HepG2 (cell line): ENCODE data around the gene ANKRD13C. TPM values are rescaled to one million over a fixed set of nuclear protein-coding genes. Genes with fewer than 3 reads are reported as not detected.

Experiments
- AHR ChIP-seq: IDR thresholded peaks from 2 replicates; pipeline ENCODE4 v1.6.1; 2018; ENCODE audit warnings: missing genetic modification reagents, missing compliant biosample characterization
- CCDC6 ChIP-seq: sonication (generic); formaldehyde crosslinking; IDR thresholded peaks from 2 replicates; pipeline ENCODE4 v1.8.1; 2022; ENCODE audit warnings: mild to moderate bottlenecking, missing genetic modification reagents, moderate library complexity
- MIER3 ChIP-seq: IDR thresholded peaks from 2 replicates; pipeline ENCODE4 v1.6.1; 2016; ENCODE audit warnings: missing compliant biosample characterization, borderline replicate concordance
- POLR2A ChIP-seq, 2 experiments: IDR thresholded peaks; 2 replicates each; pipeline ENCODE4 v1.6.1; 2011; ENCODE audit warnings: low read depth in 2 of 2, low read length in 2 of 2, mild to moderate bottlenecking in 1 of 2, moderate library complexity in 1 of 2; ENCODE audit not compliant: insufficient read depth in 1 of 2
- REL ChIP-seq: sonication (generic); formaldehyde crosslinking; conservative IDR thresholded peaks from 2 replicates; pipeline ENCODE4 v1.8.0; 2022; ENCODE audit warnings: mild to moderate bottlenecking, missing genetic modification reagents, moderate library complexity
- REPIN1 ChIP-seq: sonication (generic); formaldehyde crosslinking; IDR thresholded peaks from 2 replicates; pipeline ENCODE4 v1.8.0; 2022; ENCODE audit warnings: missing genetic modification reagents, low read depth, mild to moderate bottlenecking, borderline replicate concordance
- SMAD1 ChIP-seq: sonication (generic); formaldehyde crosslinking; IDR thresholded peaks from 2 replicates; pipeline ENCODE4 v1.4.0; 2020; ENCODE audit warnings: missing genetic modification reagents, low read depth, mild to moderate bottlenecking, borderline replicate concordance
- SP2 ChIP-seq: sonication (generic); formaldehyde crosslinking; IDR thresholded peaks from 2 replicates; pipeline ENCODE4 v1.5.1; 2020; ENCODE audit warnings: mild to moderate bottlenecking, missing genetic modification reagents
- YEATS2 ChIP-seq: sonication (generic); formaldehyde crosslinking; IDR thresholded peaks from 2 replicates; pipeline ENCODE4 v1.4.0; 2020; ENCODE audit warnings: missing genetic modification reagents, borderline replicate concordance
- ZFP90 ChIP-seq: sonication (generic); formaldehyde crosslinking; IDR thresholded peaks from 2 replicates; pipeline ENCODE4 v1.8.0; 2022; ENCODE audit warnings: missing genetic modification reagents, mild to moderate bottlenecking, inconsistent platforms, borderline replicate concordance
- ZNF253 ChIP-seq: sonication (generic); formaldehyde crosslinking; IDR thresholded peaks from 2 replicates; pipeline ENCODE4 v1.8.0; 2022; ENCODE audit warnings: mild to moderate bottlenecking, missing genetic modification reagents, borderline replicate concordance
- polyA plus RNA-seq, 8 experiments: library from polyadenylated mRNA; depleted of rRNA in 3 of 8; stranded (reverse) in 7 of 8; unstranded in 1 of 8; fragments of >200 nt; fragmentation: Illumina TruSeq in 4 of 8; extraction: Trizol in 4 of 8; gene quantifications; 2 replicates each; pipeline versions ENCODE4 v1.2.1 to v1.2.3, GENCODE V29; 2011 to 2016; ENCODE audit warnings: low read depth in 4 of 8, missing spikeins in 1 of 8, mixed read lengths in 1 of 8; ENCODE audit not compliant: insufficient read depth in 1 of 8
- total RNA-seq, 5 experiments: library from RNA; depleted of rRNA; stranded (reverse); fragments of >200 nt; fragmentation: Illumina TruSeq; extraction: Trizol; gene quantifications; 2 replicates each; pipeline ENCODE4 v1.2.3, GENCODE V29; 2016; ENCODE audit warnings: low read depth in 1 of 5
- TF ChIP-seq, protein P1 (sequence below): IDR thresholded peaks from 2 replicates; pipeline ENCODE4 v1.6.1; 2016; ENCODE audit warnings: missing genetic modification reagents, missing compliant biosample characterization
- TF ChIP-seq, protein P2 (sequence below): sonication (generic); formaldehyde crosslinking; IDR thresholded peaks from 2 replicates; pipeline ENCODE4 v1.8.1; 2022; ENCODE audit warnings: mild to moderate bottlenecking, missing genetic modification reagents
- TF ChIP-seq, protein P3 (sequence below): sonication (generic); formaldehyde crosslinking; IDR thresholded peaks from 2 replicates; pipeline ENCODE4 v1.4.0; 2020; ENCODE audit warnings: missing genetic modification reagents, borderline replicate concordance
- TF ChIP-seq, protein P4 (sequence below): sonication (generic); formaldehyde crosslinking; IDR thresholded peaks from 2 replicates; pipeline ENCODE4 v1.5.1; 2020; ENCODE audit warnings: missing genetic modification reagents, mild to moderate bottlenecking, borderline replicate concordance
- TF ChIP-seq, protein P5 (sequence below): IDR thresholded peaks from 2 replicates; pipeline ENCODE4 v1.6.1; 2016
- TF ChIP-seq, protein P6 (sequence below): sonication (generic); formaldehyde crosslinking; IDR thresholded peaks from 2 replicates; pipeline ENCODE4 v1.8.0; 2022; ENCODE audit warnings: mild to moderate bottlenecking, missing genetic modification reagents, moderate library complexity
- TF ChIP-seq, protein P7 (sequence below): fragments of 450-650 bp; IDR thresholded peaks from 2 replicates; pipeline ENCODE4 v1.6.1; 2016

The ANKRD13C gene
- total and polyA plus RNA-seq, 2 of the 13 experiments (the other 11 are each of a cell fraction or from before 2014, with no cell fraction given), result 6.2 to 17.6 TPM

DNA sequence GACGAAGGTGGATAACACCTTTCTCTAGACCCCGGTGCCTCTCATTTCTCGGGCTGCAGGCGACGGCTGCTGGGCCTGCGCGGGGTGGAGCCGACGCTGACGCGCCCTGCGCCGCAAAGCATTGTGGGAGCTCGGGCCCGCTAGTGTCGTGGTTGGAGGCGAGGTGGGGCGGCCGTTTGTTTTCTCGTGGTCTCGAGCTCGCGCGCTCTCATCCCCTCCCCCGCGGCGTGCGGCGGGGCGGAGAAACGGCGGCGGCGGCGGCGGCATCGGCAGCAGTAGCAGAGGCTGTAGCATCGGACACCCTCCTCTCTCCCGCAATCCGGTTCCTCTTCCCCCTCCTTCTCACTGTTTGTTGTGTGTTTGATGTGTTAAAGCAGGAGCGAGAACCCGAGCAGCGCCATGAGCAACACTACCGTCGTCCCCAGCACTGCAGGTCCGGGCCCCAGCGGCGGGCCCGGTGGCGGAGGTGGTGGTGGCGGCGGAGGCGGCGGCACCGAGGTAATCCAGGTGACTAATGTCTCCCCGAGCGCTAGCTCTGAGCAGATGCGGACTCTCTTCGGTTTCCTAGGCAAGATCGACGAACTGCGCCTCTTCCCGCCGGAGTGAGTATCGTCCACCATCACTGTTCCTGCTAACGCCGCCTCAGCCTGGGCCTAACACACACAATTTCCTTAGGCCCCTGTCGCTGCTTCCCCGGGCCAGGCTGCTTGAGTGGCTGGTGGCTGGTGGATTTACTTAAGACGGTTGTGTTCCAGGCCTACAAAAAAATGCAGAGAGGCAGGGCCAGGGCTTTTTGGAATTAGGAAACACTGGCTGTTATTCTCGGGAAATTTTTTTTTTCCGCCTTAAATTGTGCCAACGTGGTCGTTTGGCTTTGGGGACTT, 133.0 kb downstream of the ANKRD13C start, which contains the start of gene SRSF11 (continued):
- TF ChIP-seq, protein P1, sequence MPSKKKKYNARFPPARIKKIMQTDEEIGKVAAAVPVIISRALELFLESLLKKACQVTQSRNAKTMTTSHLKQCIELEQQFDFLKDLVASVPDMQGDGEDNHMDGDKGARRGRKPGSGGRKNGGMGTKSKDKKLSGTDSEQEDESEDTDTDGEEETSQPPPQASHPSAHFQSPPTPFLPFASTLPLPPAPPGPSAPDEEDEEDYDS (CRISPR knock-in tag), result peak; percentile 65; the same call in 1 of the 2 replicates
- TF ChIP-seq, protein P2, sequence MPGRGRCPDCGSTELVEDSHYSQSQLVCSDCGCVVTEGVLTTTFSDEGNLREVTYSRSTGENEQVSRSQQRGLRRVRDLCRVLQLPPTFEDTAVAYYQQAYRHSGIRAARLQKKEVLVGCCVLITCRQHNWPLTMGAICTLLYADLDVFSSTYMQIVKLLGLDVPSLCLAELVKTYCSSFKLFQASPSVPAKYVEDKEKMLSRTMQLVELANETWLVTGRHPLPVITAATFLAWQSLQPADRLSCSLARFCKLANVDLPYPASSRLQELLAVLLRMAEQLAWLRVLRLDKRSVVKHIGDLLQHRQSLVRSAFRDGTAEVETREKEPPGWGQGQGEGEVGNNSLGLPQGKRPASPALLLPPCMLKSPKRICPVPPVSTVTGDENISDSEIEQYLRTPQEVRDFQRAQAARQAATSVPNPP (CRISPR knock-in tag), result peak; percentile 55; the same call in 1 of the 2 replicates
- TF ChIP-seq, protein P3, sequence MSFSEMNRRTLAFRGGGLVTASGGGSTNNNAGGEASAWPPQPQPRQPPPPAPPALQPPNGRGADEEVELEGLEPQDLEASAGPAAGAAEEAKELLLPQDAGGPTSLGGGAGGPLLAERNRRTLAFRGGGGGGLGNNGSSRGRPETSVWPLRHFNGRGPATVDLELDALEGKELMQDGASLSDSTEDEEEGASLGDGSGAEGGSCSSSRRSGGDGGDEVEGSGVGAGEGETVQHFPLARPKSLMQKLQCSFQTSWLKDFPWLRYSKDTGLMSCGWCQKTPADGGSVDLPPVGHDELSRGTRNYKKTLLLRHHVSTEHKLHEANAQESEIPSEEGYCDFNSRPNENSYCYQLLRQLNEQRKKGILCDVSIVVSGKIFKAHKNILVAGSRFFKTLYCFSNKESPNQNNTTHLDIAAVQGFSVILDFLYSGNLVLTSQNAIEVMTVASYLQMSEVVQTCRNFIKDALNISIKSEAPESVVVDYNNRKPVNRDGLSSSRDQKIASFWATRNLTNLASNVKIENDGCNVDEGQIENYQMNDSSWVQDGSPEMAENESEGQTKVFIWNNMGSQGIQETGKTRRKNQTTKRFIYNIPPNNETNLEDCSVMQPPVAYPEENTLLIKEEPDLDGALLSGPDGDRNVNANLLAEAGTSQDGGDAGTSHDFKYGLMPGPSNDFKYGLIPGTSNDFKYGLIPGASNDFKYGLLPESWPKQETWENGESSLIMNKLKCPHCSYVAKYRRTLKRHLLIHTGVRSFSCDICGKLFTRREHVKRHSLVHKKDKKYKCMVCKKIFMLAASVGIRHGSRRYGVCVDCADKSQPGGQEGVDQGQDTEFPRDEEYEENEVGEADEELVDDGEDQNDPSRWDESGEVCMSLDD, result no peak
- TF ChIP-seq ZNF253 (CRISPR knock-in tag) (no peak), POLR2A (IDR thresholded peaks at IDR 0.05; ENCODE audit: insufficient read depth in 1 of 2, low read depth in 2 of 2, low read length in 2 of 2) (peak; percentile 69 to 81), REL (peak; percentile 42; the same call in 1 of the 2 replicates), REPIN1 (peak; percentile 82), ZFP90 (no peak; the same call in 1 of the 2 replicates), SP2 (CRISPR knock-in tag) (no peak; the same call in 1 of the 2 replicates), AHR (CRISPR knock-in tag) (peak; percentile 84; the same call in 1 of the 2 replicates), MIER3 (CRISPR knock-in tag) (peak; percentile 52; the same call in 1 of the 2 replicates), YEATS2 (CRISPR knock-in tag) (peak; percentile 82), CCDC6 (CRISPR knock-in tag) (peak; percentile 89), SMAD1 (no peak)
- TF ChIP-seq, protein P4, sequence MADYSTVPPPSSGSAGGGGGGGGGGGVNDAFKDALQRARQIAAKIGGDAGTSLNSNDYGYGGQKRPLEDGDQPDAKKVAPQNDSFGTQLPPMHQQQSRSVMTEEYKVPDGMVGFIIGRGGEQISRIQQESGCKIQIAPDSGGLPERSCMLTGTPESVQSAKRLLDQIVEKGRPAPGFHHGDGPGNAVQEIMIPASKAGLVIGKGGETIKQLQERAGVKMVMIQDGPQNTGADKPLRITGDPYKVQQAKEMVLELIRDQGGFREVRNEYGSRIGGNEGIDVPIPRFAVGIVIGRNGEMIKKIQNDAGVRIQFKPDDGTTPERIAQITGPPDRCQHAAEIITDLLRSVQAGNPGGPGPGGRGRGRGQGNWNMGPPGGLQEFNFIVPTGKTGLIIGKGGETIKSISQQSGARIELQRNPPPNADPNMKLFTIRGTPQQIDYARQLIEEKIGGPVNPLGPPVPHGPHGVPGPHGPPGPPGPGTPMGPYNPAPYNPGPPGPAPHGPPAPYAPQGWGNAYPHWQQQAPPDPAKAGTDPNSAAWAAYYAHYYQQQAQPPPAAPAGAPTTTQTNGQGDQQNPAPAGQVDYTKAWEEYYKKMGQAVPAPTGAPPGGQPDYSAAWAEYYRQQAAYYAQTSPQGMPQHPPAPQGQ, result no peak; the same call in 1 of the 2 replicates
- TF ChIP-seq, protein P5, sequence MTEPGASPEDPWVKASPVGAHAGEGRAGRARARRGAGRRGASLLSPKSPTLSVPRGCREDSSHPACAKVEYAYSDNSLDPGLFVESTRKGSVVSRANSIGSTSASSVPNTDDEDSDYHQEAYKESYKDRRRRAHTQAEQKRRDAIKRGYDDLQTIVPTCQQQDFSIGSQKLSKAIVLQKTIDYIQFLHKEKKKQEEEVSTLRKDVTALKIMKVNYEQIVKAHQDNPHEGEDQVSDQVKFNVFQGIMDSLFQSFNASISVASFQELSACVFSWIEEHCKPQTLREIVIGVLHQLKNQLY (CRISPR knock-in tag), result peak; percentile 14; the same call in 1 of the 2 replicates
- TF ChIP-seq, protein P6, sequence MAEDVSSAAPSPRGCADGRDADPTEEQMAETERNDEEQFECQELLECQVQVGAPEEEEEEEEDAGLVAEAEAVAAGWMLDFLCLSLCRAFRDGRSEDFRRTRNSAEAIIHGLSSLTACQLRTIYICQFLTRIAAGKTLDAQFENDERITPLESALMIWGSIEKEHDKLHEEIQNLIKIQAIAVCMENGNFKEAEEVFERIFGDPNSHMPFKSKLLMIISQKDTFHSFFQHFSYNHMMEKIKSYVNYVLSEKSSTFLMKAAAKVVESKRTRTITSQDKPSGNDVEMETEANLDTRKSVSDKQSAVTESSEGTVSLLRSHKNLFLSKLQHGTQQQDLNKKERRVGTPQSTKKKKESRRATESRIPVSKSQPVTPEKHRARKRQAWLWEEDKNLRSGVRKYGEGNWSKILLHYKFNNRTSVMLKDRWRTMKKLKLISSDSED (CRISPR knock-in tag), result no peak
- TF ChIP-seq, protein P7, sequence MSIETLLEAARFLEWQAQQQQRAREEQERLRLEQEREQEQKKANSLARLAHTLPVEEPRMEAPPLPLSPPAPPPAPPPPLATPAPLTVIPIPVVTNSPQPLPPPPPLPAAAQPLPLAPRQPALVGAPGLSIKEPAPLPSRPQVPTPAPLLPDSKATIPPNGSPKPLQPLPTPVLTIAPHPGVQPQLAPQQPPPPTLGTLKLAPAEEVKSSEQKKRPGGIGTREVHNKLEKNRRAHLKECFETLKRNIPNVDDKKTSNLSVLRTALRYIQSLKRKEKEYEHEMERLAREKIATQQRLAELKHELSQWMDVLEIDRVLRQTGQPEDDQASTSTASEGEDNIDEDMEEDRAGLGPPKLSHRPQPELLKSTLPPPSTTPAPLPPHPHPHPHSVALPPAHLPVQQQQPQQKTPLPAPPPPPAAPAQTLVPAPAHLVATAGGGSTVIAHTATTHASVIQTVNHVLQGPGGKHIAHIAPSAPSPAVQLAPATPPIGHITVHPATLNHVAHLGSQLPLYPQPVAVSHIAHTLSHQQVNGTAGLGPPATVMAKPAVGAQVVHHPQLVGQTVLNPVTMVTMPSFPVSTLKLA, result peak; percentile 65
